Neuronal stem cell (in vitro differentiated cells): Measurements from ENCODE around the gene CHTF18.

Experiments used
- DNase-seq: peaks from one replicate; pipeline ENCODE4 v3.0.0-alpha.2; 2013; ENCODE audit warnings: low spot score
- H2AFZ ChIP-seq: one replicate; pipeline ENCODE4 v1.6.1; 2013; ENCODE audit warnings: mild to moderate bottlenecking, low read length, inconsistent platforms
- H2AK5ac ChIP-seq: 2 replicates; pipeline ENCODE4 v1.6.1; 2013; ENCODE audit warnings: low read depth, mild to moderate bottlenecking, inconsistent platforms, low read length, moderate library complexity, mixed read lengths
- H2BK120ac ChIP-seq: 2 replicates; pipeline ENCODE4 v1.6.1; 2013; ENCODE audit warnings: low read depth, mild to moderate bottlenecking, inconsistent platforms, low read length, moderate library complexity, mixed read lengths
- H2BK12ac ChIP-seq: one replicate; pipeline ENCODE4 v1.6.1; 2013; ENCODE audit warnings: low read length, inconsistent platforms
- H2BK15ac ChIP-seq: 2 replicates; pipeline ENCODE4 v1.6.1; 2013; ENCODE audit warnings: mild to moderate bottlenecking, low read length, inconsistent platforms, mixed read lengths
- H2BK5ac ChIP-seq: one replicate; pipeline ENCODE4 v1.6.1; 2013; ENCODE audit warnings: inconsistent platforms, mild to moderate bottlenecking, low read length, moderate library complexity
- H3K14ac ChIP-seq: one replicate; pipeline ENCODE4 v1.6.1; 2013; ENCODE audit warnings: low read length, inconsistent platforms
- H3K18ac ChIP-seq: 2 replicates; pipeline ENCODE4 v1.6.1; 2013; ENCODE audit warnings: low read length, inconsistent platforms
- H3K23ac ChIP-seq: 2 replicates; pipeline ENCODE4 v1.6.1; 2013; ENCODE audit warnings: low read depth, mild to moderate bottlenecking, mixed read lengths, low read length, inconsistent platforms; ENCODE audit not compliant: poor library complexity
- H3K27ac ChIP-seq: replicated peaks from 3 replicates; pipeline ENCODE4 v1.5.1; 2013; ENCODE audit warnings: low read length, inconsistent platforms
- H3K27me3 ChIP-seq, 3 experiments: 2 replicates each; pipeline ENCODE4 v1.6.1; 2013; ENCODE audit warnings: low read length in 3 of 3, mild to moderate bottlenecking in 2 of 3, inconsistent platforms in 1 of 3, low read depth in 1 of 3, mixed read lengths in 1 of 3, moderate library complexity in 1 of 3; ENCODE audit not compliant: control insufficient read depth in 3 of 3, insufficient read depth in 3 of 3
- H3K36me3 ChIP-seq, 2 donors: replicated peaks in 1 of 2; 2 replicates each; pipeline ENCODE4 v1.6.1; 2013; ENCODE audit warnings: low read length in 2 of 2; ENCODE audit not compliant: control insufficient read depth in 2 of 2, insufficient read depth in 2 of 2
- H3K4ac ChIP-seq: 2 replicates; pipeline ENCODE4 v1.6.1; 2013; ENCODE audit warnings: inconsistent platforms, mild to moderate bottlenecking, low read length, moderate library complexity
- H3K4me1 ChIP-seq, 2 donors: 1 replicate in 1 of 2; 2 replicates in 1 of 2; pipeline ENCODE4 v1.6.1; 2013; ENCODE audit warnings: low read length in 2 of 2, low read depth in 1 of 2; ENCODE audit not compliant: control insufficient read depth in 2 of 2, insufficient read depth in 1 of 2
- H3K4me2 ChIP-seq: one replicate; pipeline ENCODE4 v1.6.1; 2013; ENCODE audit warnings: mild to moderate bottlenecking, low read length, inconsistent platforms; ENCODE audit not compliant: insufficient read depth, poor library complexity, severe bottlenecking
- H3K4me3 ChIP-seq, 2 donors: 2 replicates each; pipeline ENCODE4 v1.5.1; 2013; ENCODE audit warnings: low read length in 2 of 2, mild to moderate bottlenecking in 2 of 2, inconsistent platforms in 1 of 2, moderate library complexity in 1 of 2
- H3K79me1 ChIP-seq: one replicate; pipeline ENCODE4 v1.6.1; 2013; ENCODE audit warnings: low read depth, mild to moderate bottlenecking, inconsistent platforms, low read length, moderate library complexity
- H3K9ac ChIP-seq: one replicate; pipeline ENCODE4 v1.6.1; 2013; ENCODE audit warnings: mild to moderate bottlenecking, low read depth, low read length, inconsistent platforms; ENCODE audit not compliant: poor library complexity
- H3K9me3 ChIP-seq, 2 donors: replicated peaks in 1 of 2; 2 replicates each; pipeline versions ENCODE3 to v1.6.1; 2013; ENCODE audit warnings: low read length in 2 of 2, mild to moderate bottlenecking in 2 of 2, inconsistent platforms in 1 of 2, low read depth in 1 of 2, mixed read lengths in 1 of 2, moderate library complexity in 1 of 2; ENCODE audit not compliant: control insufficient read depth in 2 of 2, insufficient read depth in 1 of 2
- H4K8ac ChIP-seq: one replicate; pipeline ENCODE4 v1.6.1; 2013; ENCODE audit warnings: low read depth, mild to moderate bottlenecking, inconsistent platforms, low read length, moderate library complexity
- H4K91ac ChIP-seq: one replicate; pipeline ENCODE4 v1.6.1; 2013; ENCODE audit warnings: low read length, low read depth, mild to moderate bottlenecking, inconsistent platforms; ENCODE audit not compliant: poor library complexity
- WGBS, 2 donors: extraction: QIAGEN DNeasy Blood & Tissue Kit; methylation state at CpG; one replicate each; pipeline ENCODE4 v1.1.7; 2013; ENCODE audit warnings: missing lambda C conversion rate in 2 of 2, mixed read lengths in 1 of 2; ENCODE audit not compliant: insufficient read length in 2 of 2, insufficient replicate concordance in 1 of 2; ENCODE audit errors: extremely low coverage in 2 of 2; 5-methylcytosine and 5-hydroxymethylcytosine counted together

The CHTF18 gene

DNA sequence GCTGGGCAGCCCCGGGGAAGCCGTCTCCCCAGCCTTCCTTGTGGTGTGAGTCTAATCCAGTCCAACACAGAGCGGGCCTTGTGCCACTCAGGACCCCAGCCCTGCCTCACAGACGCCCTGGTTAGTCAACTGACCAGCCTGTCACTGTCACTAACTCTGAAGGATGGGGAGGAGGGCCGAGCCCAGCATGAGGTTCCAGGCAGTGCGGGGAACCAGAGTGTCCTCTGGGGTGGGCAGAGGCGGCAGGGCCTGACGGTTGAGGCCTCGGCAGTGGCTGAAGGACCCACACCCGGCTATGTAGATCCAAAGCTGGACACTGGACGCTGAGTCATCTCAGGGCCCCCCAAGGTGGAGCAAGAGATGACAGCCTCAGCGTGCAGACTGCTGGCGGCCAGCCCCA, 8.9 kb upstream of the CHTF18 start:
- peaks cover 2% of the 10 kb centered on the region for H3K79me1 ChIP-seq

GRCh38 chr16:780296-780695, 8.1 kb upstream of the CHTF18 start:
- Histone ChIP-seq H3K23ac (peak overlapping the region; percentile 52), H3K18ac (no peak overlapping the region), H3K4me2 (no peak overlapping the region), H3K79me1 (peaks cover 9% of the 10 kb centered on the region), H4K8ac (no peak overlapping the region), H3K27me3 (peaks cover 0 to 57% (median 3%) of the 10 kb centered on the region in 3 experiments), H3K4ac (peak overlapping the region; percentile 90), H3K27ac (no peak overlapping the region), H2BK5ac (no peak overlapping the region), H4K91ac (no peak overlapping the region), H2AK5ac (peak overlapping the region; percentile 15), H3K36me3 (peaks cover 3% of the 10 kb centered on the region in 2 donors), H3K9me3 (peaks cover 0 to 1% of the 10 kb centered on the region in 2 donors), H2AFZ (no peak overlapping the region), H2BK12ac (peak overlapping the region; percentile 16), H2BK15ac (no peak overlapping the region), H3K14ac (peak overlapping the region; percentile 57), H3K9ac (peak overlapping the region; percentile 75), H3K4me1 (peaks cover 0 to 3% of the 10 kb centered on the region in 2 donors), H3K4me3 (peak overlapping the region in 1 of 2 donors; percentile 31), H2BK120ac (no peak overlapping the region)
- no CpG with 5 or more reads among the region's 16 CpGs for WGBS, 2 donors
- no peak for DNase-seq

More for the DNA sequence above, 8.9 kb upstream of the CHTF18 start:
- peak overlapping the region; percentile 0 for H3K9ac ChIP-seq
- H3K23ac ChIP-seq: no peak overlapping the region
- no peak for DNase-seq
- H2BK5ac ChIP-seq: no peak overlapping the region
- H3K18ac ChIP-seq: no peak overlapping the region
- no peak overlapping the region for H3K4me3 ChIP-seq
- no peak overlapping the region for H3K4ac ChIP-seq
- H3K36me3 ChIP-seq: no peaks in the 10 kb centered on the region
- no peak overlapping the region for H4K8ac ChIP-seq
- no CpG with 5 or more reads among the region's 13 CpGs for WGBS, 2 donors
- H3K4me1 ChIP-seq: peaks cover 0 to 3% of the 10 kb centered on the region in 2 donors
- H2BK15ac ChIP-seq: peak overlapping the region; percentile 84
- no peak overlapping the region for H3K27ac ChIP-seq
- no peak overlapping the region for H4K91ac ChIP-seq
- H2BK12ac ChIP-seq: no peak overlapping the region
- H3K4me2 ChIP-seq: no peak overlapping the region
- peaks cover 0 to 1% of the 10 kb centered on the region in 2 donors for H3K9me3 ChIP-seq
- peaks cover 0 to 57% (median 3%) of the 10 kb centered on the region in 3 experiments for H3K27me3 ChIP-seq
- H2BK120ac ChIP-seq: no peak overlapping the region
- H2AFZ ChIP-seq: no peak overlapping the region
- H2AK5ac ChIP-seq: peak overlapping the region; percentile 89
- H3K14ac ChIP-seq: no peak overlapping the region

GRCh38 chr16:781346-782010, 6.9 kb upstream of the CHTF18 start:
- no peak overlapping the region for H2BK120ac ChIP-seq

DNA sequence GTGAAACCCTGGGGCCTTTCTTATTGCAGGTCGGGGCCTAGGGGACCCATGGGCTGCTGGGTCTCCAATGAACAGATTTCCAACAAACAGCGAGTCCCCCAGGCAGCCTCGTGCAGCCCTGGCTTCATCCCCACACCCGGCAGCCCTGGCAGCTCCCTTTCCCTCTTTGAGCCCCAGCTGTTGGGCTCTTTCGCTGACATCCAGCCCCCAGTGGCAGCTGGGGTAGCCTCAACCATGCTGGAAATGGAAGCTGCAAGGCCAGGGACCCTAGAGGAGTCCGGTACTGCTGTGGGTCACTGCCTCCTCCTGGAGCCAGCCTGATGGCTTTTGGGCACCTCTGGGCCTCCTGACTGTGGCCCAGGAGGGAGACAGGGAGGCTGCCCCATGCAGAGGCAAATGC, 6.2 kb upstream of the CHTF18 start:
- no peak overlapping the region for H3K9ac ChIP-seq
- no peak overlapping the region for H3K4me2 ChIP-seq
- H3K14ac ChIP-seq: peak overlapping the region; percentile 38
- H2BK120ac ChIP-seq: no peak overlapping the region
- H2BK15ac ChIP-seq: peak overlapping the region; percentile 75
- no peak overlapping the region for H4K91ac ChIP-seq
- H3K27me3 ChIP-seq: peaks cover 0 to 43% (median 3%) of the 10 kb centered on the region in 3 experiments
- H3K36me3 ChIP-seq: peaks cover 9 to 17% of the 10 kb centered on the region in 2 donors
- H2AFZ ChIP-seq: no peak overlapping the region
- H3K27ac ChIP-seq: no peak overlapping the region
- no peak overlapping the region for H4K8ac ChIP-seq
- DNase-seq: no peak
- H3K9me3 ChIP-seq: peaks cover 0 to 1% of the 10 kb centered on the region in 2 donors
- peak overlapping the region; percentile 64 for H3K18ac ChIP-seq
- no peak overlapping the region for H2BK12ac ChIP-seq
- peak overlapping the region; percentile 43 for H3K23ac ChIP-seq
- no peak overlapping the region for H3K4me3 ChIP-seq
- peaks cover 0 to 3% of the 10 kb centered on the region in 2 donors for H3K4me1 ChIP-seq
- WGBS, 2 donors: no CpG with 5 or more reads among the region's 6 CpGs
- H2AK5ac ChIP-seq: peak overlapping the region; percentile 92
- H2BK5ac ChIP-seq: peak overlapping the region; percentile 24
- no peak overlapping the region for H3K4ac ChIP-seq
- H3K79me1 ChIP-seq: peaks cover 22% of the 10 kb centered on the region

More at GRCh38 chr16:781346-782010, 6.9 kb upstream of the CHTF18 start:
- Histone ChIP-seq H3K79me1 (peaks cover 18% of the 10 kb centered on the region), H3K14ac (peak overlapping the region; percentile 56), H3K4me3 (no peak overlapping the region), H3K4me1 (peaks cover 0 to 3% of the 10 kb centered on the region in 2 donors), H3K27me3 (peaks cover 0 to 46% (median 3%) of the 10 kb centered on the region in 3 experiments), H4K8ac (no peak overlapping the region), H2AFZ (no peak overlapping the region), H2AK5ac (no peak overlapping the region), H2BK15ac (peak overlapping the region; percentile 92), H2BK12ac (peak overlapping the region; percentile 22), H3K9ac (peak overlapping the region; percentile 60), H3K18ac (peak overlapping the region; percentile 57), H3K4ac (peak overlapping the region; percentile 53), H3K4me2 (no peak overlapping the region), H3K36me3 (peaks cover 8 to 13% of the 10 kb centered on the region in 2 donors), H3K23ac (peak overlapping the region; percentile 43), H4K91ac (no peak overlapping the region), H3K27ac (no peak overlapping the region), H3K9me3 (peaks cover 0 to 1% of the 10 kb centered on the region in 2 donors), H2BK5ac (peak overlapping the region; percentile 24)
- no CpG with 5 or more reads among the region's 19 CpGs for WGBS, 2 donors
- DNase-seq: no peak
